ENCODE measurements around the gene B4GALNT3.

GRCh38 chr12:592024-592505, 132.3 kb downstream of the B4GALNT3 start:
- TF ChIP-seq CTCF (IDR thresholded peaks at IDR 0.05; ENCODE audit: low read length) (no peak), EZH2 (IDR thresholded peaks at IDR 0.05; ENCODE audit: borderline replicate concordance, low read length) (no peak)

Data from OCI-LY1 (cell line).